GM18517 (cell line): ENCODE results near the gene MAP10.

Source experiments
- ATAC-seq: cut with Tn5 transposase; IDR thresholded peaks from one replicate; pipeline ENCODE4 v1.9.1; 2021; ENCODE audit warnings: mild to moderate bottlenecking, moderate library complexity; ENCODE audit not compliant: unreplicated experiment

MAP10 gene

GRCh38 chr1:232854798-232855159 is 49.6 kb downstream of the MAP10 start:
- no peak for ATAC-seq

GRCh38 chr1:232856541-232856940 is 51.3 kb downstream of the MAP10 start:
- no peak for ATAC-seq
